HG03378 (cell line): ENCODE measurements around the gene NFYC.

Experiments used
- ATAC-seq: cut with Tn5 transposase; IDR thresholded peaks from one replicate; pipeline ENCODE4 v1.9.1; 2021; ENCODE audit warnings: mild to moderate bottlenecking, moderate library complexity; ENCODE audit not compliant: unreplicated experiment

The NFYC gene

DNA sequence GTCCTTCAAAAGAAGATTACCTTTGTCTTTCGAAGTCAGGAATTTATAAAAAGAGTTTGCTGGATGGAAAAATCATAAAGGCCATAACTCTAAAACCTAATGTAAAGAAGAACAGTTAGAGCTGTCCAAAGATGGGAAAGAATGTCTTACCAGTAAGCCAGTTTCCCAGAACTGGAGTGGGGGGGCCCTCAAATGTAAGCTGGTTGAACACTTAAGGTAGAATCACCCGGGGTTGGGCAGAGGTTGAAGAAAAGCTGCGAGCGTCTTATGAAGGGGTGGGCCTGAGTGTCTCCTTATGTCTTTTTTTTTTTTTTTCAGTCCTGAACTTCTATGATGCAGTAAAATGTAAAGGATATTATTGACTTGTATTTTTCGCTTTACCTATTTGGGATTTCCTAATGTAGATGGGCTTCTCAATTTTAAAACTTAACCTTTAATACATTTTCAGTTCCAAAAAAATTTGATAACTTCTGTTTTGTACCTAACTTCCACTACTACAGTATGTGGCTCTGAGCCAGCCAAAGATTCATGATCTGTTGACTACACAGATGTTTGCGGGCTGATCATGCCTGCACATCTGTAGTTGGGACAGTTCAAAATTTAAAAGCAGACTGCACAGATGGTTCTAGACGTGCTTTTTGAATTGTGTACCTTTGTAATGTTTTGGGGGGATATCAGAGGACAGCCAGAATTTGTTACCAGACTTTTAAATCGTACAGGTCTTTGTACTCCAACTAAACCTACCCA, 43.6 kb downstream of the NFYC start:
- ATAC-seq, result no peak

DNA sequence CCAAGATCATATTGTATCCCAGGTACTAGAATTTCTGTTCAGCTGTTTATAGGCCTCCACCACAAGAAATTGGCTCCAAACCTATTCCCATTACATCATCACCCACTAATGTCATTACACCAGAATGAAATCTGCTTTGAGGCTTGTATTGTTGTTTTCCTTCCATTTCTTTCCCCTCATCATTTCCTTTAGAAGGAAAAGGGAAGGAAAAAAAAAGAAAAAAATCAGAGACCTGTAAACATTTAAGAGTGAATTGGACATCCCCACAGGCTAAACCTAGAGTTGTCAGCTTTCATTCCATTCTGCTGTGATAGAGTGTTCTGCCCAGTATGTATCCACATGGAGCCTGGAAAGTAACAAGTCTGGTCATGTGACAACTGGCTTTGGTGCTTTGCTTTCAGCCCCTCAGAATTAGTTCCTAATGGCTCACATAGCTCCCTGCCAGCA, 44.6 kb downstream of the NFYC start:
- no peak for ATAC-seq

DNA sequence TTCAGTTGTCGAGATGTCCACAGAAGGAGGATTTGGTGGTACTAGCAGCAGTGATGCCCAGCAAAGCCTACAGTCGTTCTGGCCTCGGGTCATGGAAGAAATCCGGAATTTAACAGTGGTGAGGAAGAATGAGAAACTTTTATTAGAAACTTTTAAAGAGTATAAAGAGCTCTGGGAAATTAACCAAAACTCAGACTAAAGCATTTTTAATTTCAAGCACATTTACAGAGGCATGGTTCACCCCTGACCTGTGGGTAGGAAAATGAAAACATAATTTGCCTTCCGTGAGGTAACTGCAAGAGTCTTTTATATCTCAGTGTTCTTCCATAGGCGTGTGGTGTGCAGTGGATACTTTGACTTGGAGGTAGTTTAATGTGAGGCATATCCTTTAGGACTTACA, 47.3 kb downstream of the NFYC start:
- ATAC-seq, result no peak

DNA sequence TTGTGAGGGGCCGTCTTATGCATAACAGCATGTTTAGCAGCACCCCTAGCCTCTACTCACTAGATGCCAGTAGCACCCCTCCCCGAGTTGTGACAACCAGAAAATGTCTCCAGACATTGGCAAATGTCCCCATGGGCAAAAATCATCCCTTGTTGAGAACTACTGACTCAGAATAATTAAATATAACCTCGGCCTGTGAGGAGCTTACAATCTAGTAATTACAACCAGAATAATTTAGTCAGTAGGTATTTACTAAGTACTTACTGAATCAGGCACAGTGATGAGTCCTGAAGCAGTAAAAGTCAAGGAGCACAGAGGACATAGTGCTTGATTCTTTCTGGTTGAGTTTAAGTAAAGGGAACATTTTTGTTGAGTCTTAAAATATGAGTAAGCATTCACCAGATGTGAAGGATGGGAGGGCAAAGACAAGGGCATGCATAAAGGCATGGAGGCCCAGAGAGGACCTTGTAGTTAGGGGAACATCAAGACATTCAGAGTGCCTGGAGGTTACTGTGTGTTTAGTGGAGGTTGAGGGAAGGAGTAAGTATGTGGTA, 48.0 kb downstream of the NFYC start:
- ATAC-seq, result no peak

DNA sequence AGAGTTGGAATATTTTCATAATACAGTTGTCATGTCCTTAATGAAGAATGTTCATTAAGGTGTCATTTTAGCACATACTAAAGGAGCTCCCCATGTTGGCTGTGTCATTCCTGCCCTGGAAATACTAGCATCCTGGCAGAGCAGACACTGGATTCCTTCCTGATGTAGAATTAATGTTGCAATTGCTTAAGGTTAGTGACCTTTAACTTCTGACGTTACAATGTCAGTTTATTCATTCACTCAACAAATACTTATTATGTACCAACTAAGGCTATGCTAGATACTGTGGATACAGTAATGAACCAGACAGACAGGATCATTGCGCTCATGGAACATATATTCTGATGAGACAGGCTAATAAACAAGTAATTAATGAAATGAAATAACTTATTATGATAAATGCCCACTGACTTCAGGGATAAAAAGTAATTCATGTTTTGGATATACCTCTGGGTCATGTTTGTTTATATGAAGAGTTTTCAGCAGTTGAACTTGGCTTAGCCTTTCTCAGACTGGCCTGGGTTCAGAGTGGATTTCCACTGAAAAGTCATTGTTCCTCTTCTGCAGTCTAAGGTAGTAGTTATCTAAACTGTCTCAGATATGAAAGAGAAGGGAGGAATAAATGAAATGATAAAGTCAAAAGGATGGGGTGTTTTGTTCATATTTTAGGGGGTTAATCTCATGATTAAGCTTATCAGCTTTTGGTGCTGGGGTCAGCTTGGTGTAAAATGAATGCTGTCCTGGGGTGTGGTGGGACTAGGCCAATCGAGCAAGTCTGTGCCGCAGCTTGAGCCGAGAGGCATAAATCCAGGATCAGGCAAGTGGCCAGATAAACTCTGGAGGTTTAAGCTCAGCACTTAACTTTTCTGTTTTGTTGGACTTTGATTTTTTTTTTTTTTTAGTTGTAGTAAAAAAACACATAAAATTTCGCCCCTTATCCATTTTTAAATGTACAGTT, 48.8 kb downstream of the NFYC start:
- no peak for ATAC-seq

DNA sequence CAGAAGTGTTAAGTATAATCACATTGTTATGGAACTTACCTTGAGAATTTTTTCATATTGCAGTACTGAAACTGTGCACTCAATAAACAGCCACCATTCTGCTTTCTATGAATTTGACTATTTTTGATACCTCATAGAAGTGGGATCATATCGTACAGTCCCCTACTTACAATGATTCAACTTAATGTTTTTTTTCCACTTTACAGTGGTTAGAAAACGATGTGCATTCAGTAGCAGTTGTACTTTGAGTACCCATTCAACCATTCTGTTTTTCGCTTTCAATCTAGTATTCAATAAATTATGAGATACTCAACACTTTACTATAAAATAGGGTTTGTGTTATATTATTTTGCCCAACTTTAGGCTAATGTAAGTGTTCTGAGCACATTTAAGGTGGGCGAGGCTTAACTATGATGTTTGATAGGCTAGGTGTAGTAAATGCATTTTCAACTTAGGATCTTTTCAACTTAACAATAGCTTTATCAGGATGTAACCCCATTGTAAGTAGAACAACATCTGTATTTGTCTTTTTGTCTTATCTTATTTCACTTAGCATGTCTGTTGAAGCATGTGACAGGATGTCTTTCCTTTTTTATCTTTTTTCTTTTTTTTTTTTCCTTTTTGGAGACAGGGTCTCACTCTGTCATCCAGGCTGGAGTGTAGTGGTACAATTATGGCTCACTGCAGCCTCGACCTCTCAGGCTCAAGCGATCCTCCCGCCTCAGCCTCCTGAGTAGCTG, 49.7 kb downstream of the NFYC start:
- ATAC-seq, result no peak

DNA sequence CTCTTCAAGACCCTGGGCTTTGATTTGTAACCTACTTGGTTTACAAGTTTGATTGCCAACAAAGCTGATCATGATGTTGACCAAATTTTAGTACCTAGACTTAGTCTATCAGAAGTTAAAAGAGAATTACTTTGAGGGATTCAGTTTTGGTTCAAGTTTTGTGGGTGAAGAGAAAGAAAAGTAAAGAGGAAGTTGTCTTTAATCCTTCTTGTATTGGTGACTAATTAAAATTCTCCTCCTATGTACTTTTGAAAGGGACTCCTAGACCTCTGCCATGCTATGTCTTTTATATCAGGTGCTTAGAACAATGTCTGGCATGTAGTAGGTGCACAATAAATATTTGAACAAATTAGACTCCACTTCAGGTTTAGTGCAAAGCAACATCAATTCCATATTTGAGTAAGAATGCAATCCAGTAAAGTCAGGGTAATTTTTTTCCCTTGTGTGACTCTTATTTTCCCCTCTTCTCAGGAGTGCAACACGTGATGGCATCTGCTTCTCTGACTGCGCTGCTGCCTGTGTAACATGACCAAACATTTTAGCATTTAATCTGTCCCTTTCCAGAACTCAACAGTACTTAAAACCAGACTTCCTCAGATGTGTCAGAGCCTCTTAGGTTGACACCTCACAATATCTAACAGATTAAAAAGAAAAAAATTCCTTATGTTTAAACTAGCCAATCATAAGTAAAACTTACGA, 51.0 kb downstream of the NFYC start:
- ATAC-seq, result no peak

DNA sequence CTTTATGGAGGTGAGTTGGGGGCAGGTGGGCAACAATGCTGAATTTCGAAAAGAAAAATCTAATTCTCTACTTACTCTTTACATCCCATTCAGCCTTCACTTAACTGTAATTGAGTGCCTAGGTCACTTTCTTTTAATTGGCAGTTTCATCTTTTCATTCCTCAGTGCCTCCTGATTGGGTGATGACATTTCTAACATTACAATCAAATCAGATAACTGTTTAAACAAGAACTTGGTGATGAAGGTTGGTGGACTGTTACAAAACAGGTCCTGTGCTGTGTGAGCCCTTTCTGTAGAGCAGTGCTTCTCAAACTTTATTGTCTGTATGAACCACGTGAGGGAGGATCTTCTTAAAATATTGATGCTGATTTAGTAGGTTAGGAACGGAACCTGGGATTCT, 51.9 kb downstream of the NFYC start:
- no peak for ATAC-seq

DNA sequence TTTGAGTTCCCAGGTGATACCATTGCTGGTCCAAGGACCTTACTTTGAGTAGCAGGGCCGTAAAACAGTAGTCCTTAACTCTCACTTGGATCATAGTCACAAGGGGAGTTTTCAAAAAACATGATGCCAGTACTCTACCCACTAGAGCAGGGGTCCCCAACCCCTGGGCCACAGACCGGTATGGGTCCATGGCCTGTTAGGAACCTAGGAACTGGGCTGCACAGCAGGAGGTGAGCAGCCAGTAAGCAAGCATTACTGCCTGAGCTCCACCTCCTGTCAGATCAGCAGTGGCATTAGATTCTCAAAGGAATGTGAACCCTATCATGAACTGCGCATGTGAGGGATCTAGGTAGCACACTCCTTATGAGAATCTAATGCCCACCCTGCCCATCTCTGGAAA, 52.4 kb downstream of the NFYC start:
- no peak for ATAC-seq

DNA sequence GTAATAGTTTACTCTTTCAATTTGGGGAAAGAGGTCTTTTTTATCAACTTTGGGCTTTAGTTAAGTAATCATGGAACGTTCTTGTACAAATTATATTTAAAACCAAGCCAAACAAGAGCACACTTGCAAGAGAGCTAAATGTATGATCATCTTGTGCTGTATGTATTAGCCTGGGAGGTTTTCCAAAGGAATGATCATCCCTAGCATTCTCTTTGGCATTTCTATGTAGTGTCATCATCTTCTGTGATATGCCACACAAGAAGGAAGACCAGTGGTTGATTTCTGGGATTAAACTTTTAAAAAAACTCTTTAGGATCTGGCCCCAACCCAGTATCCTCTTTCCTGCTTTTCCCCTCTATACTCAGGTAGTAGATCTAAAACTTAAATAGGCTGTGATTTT, 53.7 kb downstream of the NFYC start:
- ATAC-seq, result no peak

DNA sequence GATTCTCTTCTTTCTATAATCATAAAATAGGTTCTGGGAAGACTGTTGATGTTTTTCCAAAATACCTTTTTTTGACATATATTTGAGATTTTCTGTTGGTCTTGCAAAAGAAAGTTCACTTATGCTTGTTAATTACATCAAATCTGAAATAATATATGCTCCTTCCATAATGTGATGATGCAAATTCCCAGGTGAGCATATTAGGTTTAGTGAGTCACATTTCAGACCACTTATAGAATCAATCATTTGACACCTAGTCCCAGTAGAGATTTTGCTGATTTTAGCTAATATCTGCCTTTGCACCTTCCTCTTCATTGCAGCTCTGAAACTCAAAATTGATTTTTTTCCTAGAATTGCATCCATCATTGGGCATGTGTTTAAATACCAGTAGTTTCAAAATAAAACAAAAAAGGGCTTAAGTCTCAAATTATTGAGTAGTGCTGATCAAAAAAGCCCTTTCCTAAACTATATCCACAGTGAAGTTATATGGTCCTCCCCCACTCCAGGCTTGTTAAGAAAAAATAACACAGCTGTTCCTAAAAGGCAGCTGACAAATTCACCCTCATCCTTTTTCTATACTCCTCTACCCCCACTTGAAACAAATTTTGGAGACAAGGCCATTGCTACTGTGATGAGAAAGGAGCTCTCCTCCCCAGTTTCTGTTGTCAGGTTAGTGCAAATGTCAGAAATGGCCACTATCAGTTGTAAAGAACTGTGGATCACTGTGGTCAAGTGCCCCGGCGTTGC, 55.0 kb downstream of the NFYC start:
- ATAC-seq, result no peak

DNA sequence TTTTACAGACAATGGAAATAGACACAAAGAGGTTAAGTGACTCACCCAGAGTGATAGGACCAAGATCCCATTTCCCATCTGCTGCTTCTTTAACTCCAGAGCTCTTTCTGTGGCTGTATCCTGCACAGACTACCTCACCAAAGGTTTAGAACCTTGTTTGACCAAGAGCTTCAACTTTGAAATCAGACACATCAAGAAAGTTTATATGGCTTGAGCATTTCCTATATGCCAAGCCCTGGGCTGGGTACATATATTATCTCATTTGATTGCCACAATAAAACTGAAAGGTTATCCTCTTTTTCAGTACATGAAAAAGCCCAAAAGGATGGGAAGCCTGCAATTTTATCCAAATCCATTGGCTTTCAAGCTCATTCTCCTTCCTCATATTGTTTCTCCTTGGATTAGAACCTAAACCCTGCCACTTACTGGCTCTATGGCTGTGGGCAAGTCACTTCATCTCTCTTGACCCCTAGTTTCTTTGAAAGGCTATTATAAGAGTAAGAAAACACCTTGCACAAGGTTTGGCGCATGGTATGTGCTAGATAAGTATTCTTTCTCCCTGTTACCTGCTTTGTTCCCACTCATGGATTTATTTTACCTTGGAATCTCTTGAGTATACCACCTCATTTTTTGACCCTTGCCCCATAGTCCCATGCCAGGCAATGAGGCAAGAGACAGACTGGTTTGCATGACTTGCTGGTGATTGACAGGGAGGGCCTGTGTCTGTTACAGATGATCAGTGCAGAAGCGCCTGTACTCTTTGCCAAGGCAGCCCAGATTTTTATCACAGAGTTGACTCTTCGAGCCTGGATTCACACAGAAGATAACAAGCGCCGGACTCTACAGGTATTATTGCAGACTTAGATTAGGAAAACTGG, 57.6 kb downstream of the NFYC start:
- no peak for ATAC-seq

DNA sequence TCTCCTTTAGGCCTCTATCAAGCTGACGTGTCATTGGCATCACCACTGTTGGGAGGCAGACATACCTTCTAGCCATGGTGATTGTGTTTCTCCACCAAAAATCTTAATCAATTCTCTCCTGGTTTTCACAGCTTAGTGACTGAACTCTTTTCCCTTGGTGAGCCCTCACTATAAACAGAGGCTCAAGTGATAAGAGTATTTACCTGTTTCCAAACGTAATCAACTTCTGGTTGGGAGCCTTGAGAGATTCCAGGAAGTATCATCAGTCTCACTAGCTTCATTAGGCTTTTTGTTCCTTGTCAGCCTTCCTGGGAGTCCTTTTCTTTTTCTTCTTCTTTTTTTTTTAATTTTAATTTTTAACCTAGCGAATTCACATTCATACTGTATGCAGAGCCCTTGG, 58.3 kb downstream of the NFYC start:
- no peak for ATAC-seq

DNA sequence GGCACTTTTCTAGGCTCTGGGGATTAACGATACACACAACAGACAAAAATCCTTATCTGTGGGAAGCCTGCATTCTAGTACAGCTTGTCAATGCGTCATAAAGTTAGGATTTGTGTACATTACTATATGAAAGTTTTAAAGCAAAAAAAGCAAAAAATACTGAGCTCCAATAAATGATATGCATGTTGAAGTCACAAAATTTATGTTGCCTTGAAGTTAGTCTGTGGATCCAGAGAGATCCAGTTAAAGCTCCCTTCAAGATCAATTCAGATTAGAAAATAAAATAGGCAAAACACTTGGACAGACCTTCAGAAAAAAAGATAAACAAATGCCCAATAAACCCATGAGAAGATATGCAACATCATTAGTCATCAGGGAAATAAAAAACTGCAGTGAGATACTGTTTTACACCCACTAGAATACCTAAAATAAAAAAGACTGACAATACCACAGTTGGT, 59.0 kb downstream of the NFYC start:
- ATAC-seq, result no peak

DNA sequence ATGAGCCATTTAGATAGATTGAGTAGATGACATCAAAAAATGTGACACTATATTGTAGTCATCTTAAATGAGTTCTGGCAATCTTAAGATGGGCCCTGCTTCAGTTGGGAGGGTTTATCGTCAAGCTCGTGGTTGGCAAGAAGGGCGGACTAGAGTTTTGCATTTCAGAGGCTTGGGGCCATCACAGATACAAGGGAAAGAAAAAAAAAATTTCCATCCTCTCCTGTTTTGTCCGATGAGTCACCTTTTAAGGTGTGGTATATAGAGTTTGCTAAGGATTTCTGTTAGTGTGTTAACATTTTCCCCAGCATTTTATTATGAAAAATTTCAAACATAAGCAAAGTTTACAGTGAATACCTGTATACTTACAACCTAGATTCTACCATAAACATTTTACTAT, 60.3 kb downstream of the NFYC start:
- ATAC-seq, result no peak

DNA sequence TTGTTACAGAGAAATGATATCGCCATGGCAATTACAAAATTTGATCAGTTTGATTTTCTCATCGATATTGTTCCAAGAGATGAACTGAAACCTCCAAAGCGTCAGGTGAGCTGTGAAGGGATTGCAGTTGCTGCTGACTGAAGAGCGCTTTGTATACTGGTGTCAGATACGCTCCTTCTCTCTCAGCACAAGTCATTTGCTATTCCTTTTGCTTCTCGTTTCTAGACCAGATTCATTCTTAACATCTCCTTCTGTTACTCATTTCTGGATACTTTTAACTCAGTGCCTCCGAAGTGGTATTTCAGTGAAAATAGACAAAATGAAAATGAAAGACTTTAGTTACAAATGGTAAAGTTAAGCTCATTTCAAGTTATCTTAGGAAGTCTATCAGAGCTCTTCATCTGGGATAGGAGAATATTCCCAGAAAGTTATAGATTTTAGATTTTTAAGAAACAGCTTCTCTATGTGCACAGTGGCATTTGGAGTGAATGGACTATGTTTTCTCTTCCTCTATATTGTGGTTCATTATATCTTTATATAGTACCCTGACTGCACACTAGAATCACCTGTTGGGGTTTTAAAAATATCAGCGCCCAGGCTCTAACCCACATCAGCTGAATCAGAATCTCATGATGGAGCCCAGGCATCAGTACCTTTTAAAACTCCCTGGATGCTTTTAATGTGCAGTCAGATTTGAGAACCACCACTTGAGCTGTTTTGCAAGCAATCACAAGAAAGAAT, 61.8 kb downstream of the NFYC start:
- no peak for ATAC-seq

DNA sequence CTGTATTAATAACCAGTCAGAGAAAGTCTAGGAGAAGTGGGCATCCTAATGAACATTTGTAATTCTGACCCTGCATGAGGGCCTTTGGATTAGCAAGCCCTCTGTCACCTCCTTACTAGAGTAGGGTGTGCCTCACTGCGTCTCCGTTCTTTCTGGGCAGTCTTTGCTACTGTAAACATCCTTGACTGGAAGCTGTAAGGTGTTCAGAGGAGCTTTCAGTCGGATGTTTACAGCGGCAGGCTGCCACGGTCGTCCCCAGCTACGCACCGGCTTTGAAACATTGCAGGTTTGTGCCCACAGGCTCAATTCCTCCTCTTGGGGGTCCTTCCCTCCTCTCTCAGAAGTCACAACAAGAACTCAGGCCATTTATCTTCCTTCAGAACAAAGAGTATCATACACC, 62.7 kb downstream of the NFYC start:
- no peak for ATAC-seq

DNA sequence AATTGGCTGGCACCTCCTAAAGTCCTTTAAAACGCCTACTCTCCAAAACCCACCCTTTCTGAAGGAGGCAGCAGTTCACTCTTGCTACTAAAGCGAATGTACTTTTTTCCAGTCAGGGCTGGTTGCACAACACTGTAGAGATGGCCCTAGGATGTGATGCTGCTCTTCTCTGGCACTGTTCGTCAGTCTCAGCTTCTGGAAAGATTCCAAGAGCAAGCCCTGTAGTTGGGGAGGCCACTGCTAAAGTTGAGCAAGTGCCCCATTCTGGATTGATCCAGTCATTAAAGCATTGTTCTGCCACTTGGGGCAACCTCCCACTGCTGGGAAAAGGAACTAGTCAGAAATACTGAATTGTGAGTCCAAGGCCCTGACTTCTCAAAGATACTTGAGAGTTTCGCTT, 63.6 kb downstream of the NFYC start:
- ATAC-seq, result no peak
